ENCODE results near the gene RBMS1.
"Not testable (repeated sequence)": the region's sequence is repeated elsewhere in the genome, so short reads cannot be mapped to it uniquely, and the experiment has no call there.

RBMS1 gene

GRCh38 chr2:160501370-160501769, 7.8 kb upstream of the RBMS1 start:
- no peak for DNase-seq (ENCODE audit: low read depth)

GRCh38 chr2:160499865-160500264, 6.3 kb upstream of the RBMS1 start:
- DNase-seq (ENCODE audit: low read depth): no peak

- no peak for DNase-seq (ENCODE audit: low read depth)
These were observed 4.5 kb upstream of the RBMS1 start for GRCh38 chr2:160498137-160498536.

GRCh38 chr2:160494201-160494644, 616 bp upstream of the RBMS1 start:
- no peak for DNase-seq (ENCODE audit: low read depth)

GRCh38 chr2:160492401-160493226, 993 bp downstream of the RBMS1 start:
- DNase-seq (ENCODE audit: low read depth): peak; percentile 35

- no peak for DNase-seq (ENCODE audit: low read depth)
These were observed 1.7 kb downstream of the RBMS1 start for GRCh38 chr2:160491911-160492371.

GRCh38 chr2:160490733-160491685, 2.6 kb downstream of the RBMS1 start:
- no peak for DNase-seq (ENCODE audit: low read depth)

GRCh38 chr2:160489111-160489510, 4.5 kb downstream of the RBMS1 start:
- DNase-seq (ENCODE audit: low read depth): no peak

- DNase-seq (ENCODE audit: low read depth): not testable (repeated sequence)
These were observed 5.3 kb downstream of the RBMS1 start for GRCh38 chr2:160488289-160488688.

GRCh38 chr2:160486341-160486740, 7.3 kb downstream of the RBMS1 start:
- DNase-seq (ENCODE audit: low read depth): no peak

- DNase-seq (ENCODE audit: low read depth): no peak
These were observed 8.6 kb downstream of the RBMS1 start for GRCh38 chr2:160484859-160485520.

- no peak for DNase-seq (ENCODE audit: low read depth)
These were observed 10.9 kb downstream of the RBMS1 start for GRCh38 chr2:160482673-160483072.

GRCh38 chr2:160479269-160479668, 14.3 kb downstream of the RBMS1 start:
- no peak for DNase-seq (ENCODE audit: low read depth)

- no peak for DNase-seq (ENCODE audit: low read depth)
These were observed 14.9 kb downstream of the RBMS1 start for GRCh38 chr2:160478660-160479059.

GRCh38 chr2:160477032-160477431, 16.6 kb downstream of the RBMS1 start:
- DNase-seq (ENCODE audit: low read depth): no peak

- no peak for DNase-seq (ENCODE audit: low read depth)
These were observed 18.5 kb downstream of the RBMS1 start for GRCh38 chr2:160474891-160475787.

- no peak for DNase-seq (ENCODE audit: low read depth)
These were observed 19.3 kb downstream of the RBMS1 start for GRCh38 chr2:160474319-160474645.

- DNase-seq (ENCODE audit: low read depth): no peak
These were observed 19.9 kb downstream of the RBMS1 start for GRCh38 chr2:160473468-160474318.

- DNase-seq (ENCODE audit: low read depth): no peak
These were observed 20.8 kb downstream of the RBMS1 start for GRCh38 chr2:160472839-160473251.

- no peak for DNase-seq (ENCODE audit: low read depth)
These were observed 21.7 kb downstream of the RBMS1 start for GRCh38 chr2:160471950-160472349.

Measured in activated T-helper 1 cell treated with Interleukin-2 at 50 U/mL for 16 hours (primary cell).